ENCODE data around the gene SPATC1L. TPM values are rescaled to one million over a fixed set of nuclear protein-coding genes. Genes with fewer than 3 reads are reported as not detected.
"Not testable (repeated sequence)": the region's sequence is repeated elsewhere in the genome, so short reads cannot be mapped to it uniquely, and the experiment has no call there.

Gene SPATC1L
- total and polyA plus RNA-seq, 2 donors = 3.6 to 20.4 TPM

GRCh38 chr21:46153247-46154154 lies 30.8 kb downstream of the SPATC1L start:
- Histone ChIP-seq H3K4me1 (ENCODE audit: insufficient read depth) (no peaks in the 10 kb centered on the region), H3K36me3 (ENCODE audit: insufficient read depth) (no peaks in the 10 kb centered on the region), H3K4me3 (ENCODE audit: low read depth, low read length) (no peak overlapping the region), H3K27ac (ENCODE audit: low read depth) (no peak overlapping the region)
- DNase-seq (ENCODE audit: extremely low spot score) = no peak
- 31% methylated on average over 33 of the region's 33 CpGs for WGBS

GRCh38 chr21:46152927-46153246 lies 31.4 kb downstream of the SPATC1L start:
- H3K27ac ChIP-seq (ENCODE audit: low read depth) = no peak overlapping the region
- H3K4me3 ChIP-seq (ENCODE audit: low read depth, low read length) = no peak overlapping the region
- 26% methylated on average over 18 of the region's 18 CpGs for WGBS
- no peaks in the 10 kb centered on the region for H3K36me3 ChIP-seq (ENCODE audit: insufficient read depth)
- no peak for DNase-seq (ENCODE audit: extremely low spot score)
- no peaks in the 10 kb centered on the region for H3K4me1 ChIP-seq (ENCODE audit: insufficient read depth)

- Histone ChIP-seq H3K36me3 (ENCODE audit: insufficient read depth) (no peaks in the 10 kb centered on the region), H3K4me1 (ENCODE audit: insufficient read depth) (no peaks in the 10 kb centered on the region), H3K4me3 (ENCODE audit: low read depth, low read length) (no peak overlapping the region), H3K27ac (ENCODE audit: low read depth) (no peak overlapping the region)
- no peak for DNase-seq (ENCODE audit: extremely low spot score)
- 86% methylated on average over 45 of the region's 45 CpGs for WGBS
These were observed 32.0 kb downstream of the SPATC1L start for GRCh38 chr21:46151989-46152926.

- Histone ChIP-seq H3K4me3 (ENCODE audit: low read depth, low read length) (no peak overlapping the region), H3K4me1 (ENCODE audit: insufficient read depth) (no peaks in the 10 kb centered on the region), H3K36me3 (ENCODE audit: insufficient read depth) (no peaks in the 10 kb centered on the region), H3K27ac (ENCODE audit: low read depth) (no peak overlapping the region)
- no peak for DNase-seq (ENCODE audit: extremely low spot score)
- 88% methylated on average over 47 of the region's 47 CpGs for WGBS
These were observed 32.8 kb downstream of the SPATC1L start for GRCh38 chr21:46151261-46151988.

- WGBS = 86% methylated on average over 24 of the region's 24 CpGs
- no peak for DNase-seq (ENCODE audit: extremely low spot score)
- Histone ChIP-seq H3K4me3 (ENCODE audit: low read depth, low read length) (no peak overlapping the region), H3K36me3 (ENCODE audit: insufficient read depth) (no peaks in the 10 kb centered on the region), H3K27ac (ENCODE audit: low read depth) (no peak overlapping the region), H3K4me1 (ENCODE audit: insufficient read depth) (no peaks in the 10 kb centered on the region)
These were observed 33.7 kb downstream of the SPATC1L start for GRCh38 chr21:46150491-46151121.

GRCh38 chr21:46150073-46150472 lies 34.2 kb downstream of the SPATC1L start:
- 80% methylated on average over 19 of the region's 19 CpGs for WGBS
- DNase-seq (ENCODE audit: extremely low spot score) = no peak
- no peaks in the 10 kb centered on the region for H3K4me1 ChIP-seq (ENCODE audit: insufficient read depth)
- H3K27ac ChIP-seq (ENCODE audit: low read depth) = no peak overlapping the region
- no peaks in the 10 kb centered on the region for H3K36me3 ChIP-seq (ENCODE audit: insufficient read depth)
- no peak overlapping the region for H3K4me3 ChIP-seq (ENCODE audit: low read depth, low read length)

- DNase-seq (ENCODE audit: extremely low spot score) = no peak
- Histone ChIP-seq H3K27ac (ENCODE audit: low read depth) (no peak overlapping the region), H3K4me1 (ENCODE audit: insufficient read depth) (no peaks in the 10 kb centered on the region), H3K4me3 (ENCODE audit: low read depth, low read length) (no peak overlapping the region), H3K36me3 (ENCODE audit: insufficient read depth) (no peaks in the 10 kb centered on the region)
- 88% methylated on average over 22 of the region's 22 CpGs for WGBS
These were observed 34.9 kb downstream of the SPATC1L start for GRCh38 chr21:46149205-46149901.

- WGBS = 92% methylated on average over 11 of the region's 11 CpGs
- H3K4me1 ChIP-seq (ENCODE audit: insufficient read depth) = no peaks in the 10 kb centered on the region
- DNase-seq (ENCODE audit: extremely low spot score) = no peak
- H3K36me3 ChIP-seq (ENCODE audit: insufficient read depth) = no peaks in the 10 kb centered on the region
- no peak overlapping the region for H3K4me3 ChIP-seq (ENCODE audit: low read depth, low read length)
- H3K27ac ChIP-seq (ENCODE audit: low read depth) = no peak overlapping the region
These were observed 36.2 kb downstream of the SPATC1L start for GRCh38 chr21:46148106-46148505.

GRCh38 chr21:46147429-46147828 lies 36.8 kb downstream of the SPATC1L start:
- H3K4me3 ChIP-seq (ENCODE audit: low read depth, low read length); H3K4me1 ChIP-seq (ENCODE audit: insufficient read depth); DNase-seq (ENCODE audit: extremely low spot score); H3K36me3 ChIP-seq (ENCODE audit: insufficient read depth); H3K27ac ChIP-seq (ENCODE audit: low read depth): not testable (repeated sequence)
- WGBS = 80% methylated on average over 12 of the region's 12 CpGs

- H3K4me3 ChIP-seq (ENCODE audit: low read depth, low read length) = no peak overlapping the region
- H3K36me3 ChIP-seq (ENCODE audit: insufficient read depth) = no peaks in the 10 kb centered on the region
- H3K27ac ChIP-seq (ENCODE audit: low read depth) = no peak overlapping the region
- no peaks in the 10 kb centered on the region for H3K4me1 ChIP-seq (ENCODE audit: insufficient read depth)
- DNase-seq (ENCODE audit: extremely low spot score) = no peak
- 81% methylated on average over 14 of the region's 14 CpGs for WGBS
These were observed 37.4 kb downstream of the SPATC1L start for GRCh38 chr21:46146856-46147255.

- no peaks in the 10 kb centered on the region for H3K4me1 ChIP-seq (ENCODE audit: insufficient read depth)
- no peak overlapping the region for H3K4me3 ChIP-seq (ENCODE audit: low read depth, low read length)
- no peaks in the 10 kb centered on the region for H3K36me3 ChIP-seq (ENCODE audit: insufficient read depth)
- DNase-seq (ENCODE audit: extremely low spot score) = no peak
- WGBS = 89% methylated on average over 55 of the region's 60 CpGs
- no peak overlapping the region for H3K27ac ChIP-seq (ENCODE audit: low read depth)
These were observed 38.2 kb downstream of the SPATC1L start for GRCh38 chr21:46145840-46146691.
